Caco-2 (cell line): ENCODE results near the gene ACTC1. TPM values are rescaled to one million over a fixed set of nuclear protein-coding genes. Genes with fewer than 3 reads are reported as not detected.

ENCODE experiments used
- BruUV-seq: library from RNA; stranded (reverse); fragments of 400-500 nt; replicated peaks from 2 replicates; lab custom pipeline; 2021; lab: Mats Ljungman, UMichigan
- CTCF ChIA-PET: fragments of 300-600 bp; sonication (Branson Sonifier 250); formaldehyde crosslinking; loops from one replicate; lab custom pipeline; 2022; ENCODE audit warnings: antibody characterized with exemption; lab: Charles Lee
- POLR2A ChIA-PET: fragments of 300-600 bp; sonication (Branson Sonifier 250); formaldehyde crosslinking; loops from one replicate; lab custom pipeline; 2022; ENCODE audit warnings: antibody characterized with exemption; lab: Charles Lee
- DNase-seq, 2 experiments: peaks; one replicate each; pipeline versions ENCODE4 v3.0.0 to v3.0.0-alpha.2; 2020 to 2022
- H3K27me3 ChIP-seq: replicated peaks from 2 replicates; pipeline ENCODE4 v1.6.0; 2011; ENCODE audit warnings: low read length; ENCODE audit not compliant: control insufficient read depth, insufficient read depth
- H3K36me3 ChIP-seq: 2 replicates; pipeline ENCODE4 v1.5.1; 2011; ENCODE audit warnings: low read length; ENCODE audit not compliant: control insufficient read depth, insufficient read depth
- H3K4me1 ChIP-seq: fragments of 250-450 bp; sonication (Bioruptor Pico); 2 replicates; pipeline ENCODE4 v1.5.1; 2020; ENCODE audit warnings: mild to moderate bottlenecking
- H3K4me3 ChIP-seq: 2 replicates; pipeline ENCODE4 v1.5.1; 2011; ENCODE audit warnings: low read depth, mild to moderate bottlenecking, control low read depth, low read length
- H3K9me3 ChIP-seq: fragments of 250-450 bp; sonication (Bioruptor Pico); 2 replicates; pipeline ENCODE4 v1.5.1; 2020; ENCODE audit warnings: mild to moderate bottlenecking, moderate library complexity
- H3K27ac Mint-ChIP-seq: one replicate; pipeline ENCODE4 v1.8.0; 2022; ENCODE audit warnings: mixed read lengths; ENCODE audit not compliant: unreplicated experiment
- H3K27me3 Mint-ChIP-seq: one replicate; pipeline ENCODE4 v1.8.0; 2022; ENCODE audit warnings: mixed read lengths; ENCODE audit not compliant: insufficient read depth, unreplicated experiment
- H3K36me3 Mint-ChIP-seq: one replicate; pipeline ENCODE4 v1.8.0; 2022; ENCODE audit warnings: mild to moderate bottlenecking, mixed read lengths; ENCODE audit not compliant: insufficient read depth, unreplicated experiment
- H3K4me1 Mint-ChIP-seq: one replicate; pipeline ENCODE4 v1.8.0; 2022; ENCODE audit warnings: low read depth, mixed read lengths; ENCODE audit not compliant: unreplicated experiment
- H3K4me3 Mint-ChIP-seq: one replicate; pipeline ENCODE4 v1.8.0; 2022; ENCODE audit warnings: mild to moderate bottlenecking, moderate library complexity, mixed read lengths; ENCODE audit not compliant: unreplicated experiment
- H3K9me3 Mint-ChIP-seq: one replicate; pipeline ENCODE4 v1.8.0; 2022; ENCODE audit warnings: mixed read lengths; ENCODE audit not compliant: unreplicated experiment
- CTCF ChIP-seq, 2 experiments: fragments of 200-600 bp in 1 of 2; IDR thresholded peaks; 1 replicate in 1 of 2; 2 replicates in 1 of 2; pipeline versions ENCODE4 v1.5.1 to v1.8.0; 2011 to 2022; ENCODE audit warnings: antibody characterized with exemption in 1 of 2, control low read depth in 1 of 2, inconsistent platforms in 1 of 2, low read depth in 1 of 2, low read length in 1 of 2, mild to moderate bottlenecking in 1 of 2, moderate library complexity in 1 of 2; ENCODE audit not compliant: insufficient read depth in 1 of 2, severe bottlenecking in 1 of 2, unreplicated experiment in 1 of 2
- intact Hi-C: fragments of 100-400 bp; cut with micrococcal nuclease; formaldehyde crosslinking; loops from one replicate; pipeline ENCODE4 v1.10.0; 2022; ENCODE audit not compliant: unreplicated experiment
- total RNA-seq: library from RNA; stranded (reverse); gene quantifications from 2 replicates; pipeline ENCODE4 v1.2.3, GENCODE V29; 2022

The ACTC1 gene
- total RNA-seq, 1 experiment from 2014 or later, result not detected

GRCh38 chr15:34791701-34792100 lies 3.6 kb downstream of the ACTC1 start:
- no peaks in the 10 kb centered on the region for H3K9me3 Mint-ChIP-seq
- peaks cover 26% of the 10 kb centered on the region for H3K27me3 Mint-ChIP-seq
- no peak overlapping the region for H3K27ac Mint-ChIP-seq
- DNase-seq, result no peak
- no peaks in the 10 kb centered on the region for H3K36me3 ChIP-seq
- POLR2A ChIA-PET, result no interaction called here
- no peaks in the 10 kb centered on the region; the same call in none of the 2 replicates for H3K27me3 ChIP-seq
- no peak overlapping the region for H3K4me3 ChIP-seq
- BruUV-seq, result no TSS peak
- no peaks in the 10 kb centered on the region for H3K9me3 ChIP-seq
- no peaks in the 10 kb centered on the region for H3K4me1 Mint-ChIP-seq
- H3K4me1 ChIP-seq, result no peaks in the 10 kb centered on the region
- CTCF ChIA-PET, result no interaction called here
- intact Hi-C loops, result no loop called here
- no peaks in the 10 kb centered on the region for H3K36me3 Mint-ChIP-seq
- no peak overlapping the region for H3K4me3 Mint-ChIP-seq
- no peak for TF ChIP-seq CTCF (IDR thresholded peaks at IDR 0.05; ENCODE audit: insufficient read depth in 1 of 2, low read depth in 1 of 2, low read length in 1 of 2, severe bottlenecking in 1 of 2, unreplicated experiment in 1 of 2)

- H3K4me3 Mint-ChIP-seq, result no peak overlapping the region
- no peak for TF ChIP-seq CTCF (IDR thresholded peaks at IDR 0.05; ENCODE audit: insufficient read depth in 1 of 2, low read depth in 1 of 2, low read length in 1 of 2, severe bottlenecking in 1 of 2, unreplicated experiment in 1 of 2)
These were observed 5.2 kb downstream of the ACTC1 start for GRCh38 chr15:34790121-34790520.

GRCh38 chr15:34789326-34789725 lies 6.0 kb downstream of the ACTC1 start:
- Histone ChIP-seq H3K4me1 (no peaks in the 10 kb centered on the region), H3K27me3 (no peaks in the 10 kb centered on the region; the same call in 1 of the 2 replicates), H3K4me3 (no peak overlapping the region), H3K9me3 (no peaks in the 10 kb centered on the region), H3K36me3 (no peaks in the 10 kb centered on the region)
- BruUV-seq, result no TSS peak
- H3K4me1 Mint-ChIP-seq, result no peaks in the 10 kb centered on the region
- no peak overlapping the region for H3K27ac Mint-ChIP-seq
- no peak for DNase-seq
- H3K36me3 Mint-ChIP-seq, result no peaks in the 10 kb centered on the region
- no peak overlapping the region for H3K4me3 Mint-ChIP-seq
- intact Hi-C loops, result no loop called here
- CTCF ChIA-PET, result no interaction called here
- POLR2A ChIA-PET, result no interaction called here
- peaks cover 30% of the 10 kb centered on the region for H3K27me3 Mint-ChIP-seq
- no peak for TF ChIP-seq CTCF (IDR thresholded peaks at IDR 0.05; ENCODE audit: insufficient read depth in 1 of 2, low read depth in 1 of 2, low read length in 1 of 2, severe bottlenecking in 1 of 2, unreplicated experiment in 1 of 2)
- H3K9me3 Mint-ChIP-seq, result no peaks in the 10 kb centered on the region

More at GRCh38 chr15:34790121-34790520, 5.2 kb downstream of the ACTC1 start:
- BruUV-seq, result no TSS peak
- no peak overlapping the region for H3K4me3 ChIP-seq
- Mint-ChIP-seq H3K4me1 (no peaks in the 10 kb centered on the region), H3K27ac (no peak overlapping the region), H3K36me3 (no peaks in the 10 kb centered on the region), H3K27me3 (peaks cover 26% of the 10 kb centered on the region), H3K9me3 (no peaks in the 10 kb centered on the region)
- H3K36me3 ChIP-seq, result no peaks in the 10 kb centered on the region
- intact Hi-C loops, result no loop called here
- POLR2A ChIA-PET, result no interaction called here
- no peaks in the 10 kb centered on the region for H3K4me1 ChIP-seq
- no peak for DNase-seq
- CTCF ChIA-PET, result no interaction called here
- no peaks in the 10 kb centered on the region; the same call in 1 of the 2 replicates for H3K27me3 ChIP-seq
- no peaks in the 10 kb centered on the region for H3K9me3 ChIP-seq
